PFSK-1 (cell line): ENCODE results near the gene ARHGAP5.

ENCODE experiments used
- FOXP2 ChIP-seq: optimal IDR thresholded peaks from 2 replicates; pipeline ENCODE3; 2011; ENCODE audit warnings: borderline replicate concordance, control low read depth, inconsistent platforms; ENCODE audit not compliant: insufficient read depth; ENCODE audit errors: extremely low read length, extremely low read depth
- POLR2AphosphoS5 ChIP-seq: IDR thresholded peaks from 2 replicates; pipeline ENCODE4 v1.6.1; 2012; ENCODE audit warnings: low read depth, mild to moderate bottlenecking, control low read depth, low read length, moderate library complexity
- REST ChIP-seq, 2 experiments: IDR thresholded peaks; 2 replicates each; pipeline versions ENCODE4 v1.6.1 to v1.8.0; 2011 to 2012; ENCODE audit warnings: low read depth in 2 of 2, low read length in 2 of 2, control low read depth in 1 of 2, inconsistent platforms in 1 of 2, mild to moderate bottlenecking in 1 of 2, moderate library complexity in 1 of 2; ENCODE audit not compliant: insufficient read depth in 1 of 2
- SIN3A ChIP-seq: IDR thresholded peaks from 2 replicates; pipeline ENCODE4 v1.6.1; 2012; ENCODE audit warnings: mild to moderate bottlenecking, low read length, moderate library complexity, borderline replicate concordance; ENCODE audit not compliant: insufficient read depth
- TAF1 ChIP-seq: IDR thresholded peaks from 2 replicates; pipeline ENCODE4 v1.6.1; 2012; ENCODE audit warnings: low read length, control low read depth, borderline replicate concordance; ENCODE audit not compliant: insufficient read depth

Gene ARHGAP5

GRCh38 chr14:32070282-32070681 lies 6.8 kb upstream of the ARHGAP5 start:
- no peak for TF ChIP-seq TAF1
- TF ChIP-seq SIN3A, result no peak

DNA sequence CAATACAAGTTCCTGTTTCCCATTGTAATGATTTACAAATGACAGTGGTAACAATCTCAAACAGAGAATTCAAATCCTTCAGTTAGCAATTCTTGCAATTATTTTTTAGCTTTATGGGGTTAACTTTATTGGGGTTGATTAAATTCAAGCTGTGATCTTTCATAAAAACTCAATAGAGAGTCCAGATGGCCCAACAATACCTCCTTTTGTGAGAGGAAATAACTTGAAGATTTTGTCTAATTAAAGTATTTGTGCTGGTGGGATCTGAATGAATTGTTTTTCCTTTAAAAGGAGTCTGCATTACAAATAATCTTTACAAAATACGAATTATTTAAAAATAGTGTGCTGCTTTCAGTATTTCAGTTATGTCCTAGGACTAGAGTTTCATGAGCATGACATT lies 4.4 kb upstream of the ARHGAP5 start:
- TF ChIP-seq TAF1 (no peak), POLR2AphosphoS5 (no peak), REST (IDR thresholded peaks at IDR 0.05; ENCODE audit: insufficient read depth in 1 of 2, low read depth in 2 of 2, low read length in 2 of 2) (no peak), FOXP2 (no peak), SIN3A (no peak)

GRCh38 chr14:32073537-32074189 lies 3.4 kb upstream of the ARHGAP5 start:
- TF ChIP-seq FOXP2, result no peak
- no peak for TF ChIP-seq REST (IDR thresholded peaks at IDR 0.05; ENCODE audit: insufficient read depth in 1 of 2, low read depth in 2 of 2, low read length in 2 of 2)
- TF ChIP-seq POLR2AphosphoS5, result no peak
- no peak for TF ChIP-seq SIN3A
- no peak for TF ChIP-seq TAF1

- TF ChIP-seq TAF1 (no peak), SIN3A (no peak), POLR2AphosphoS5 (no peak), FOXP2 (no peak), REST (IDR thresholded peaks at IDR 0.05; ENCODE audit: insufficient read depth in 1 of 2, low read depth in 2 of 2, low read length in 2 of 2) (no peak)
These were observed 2.1 kb upstream of the ARHGAP5 start for GRCh38 chr14:32074887-32075572.

GRCh38 chr14:32075672-32076277 lies 1.3 kb upstream of the ARHGAP5 start:
- no peak for TF ChIP-seq FOXP2
- no peak for TF ChIP-seq SIN3A
- no peak for TF ChIP-seq TAF1
- no peak for TF ChIP-seq POLR2AphosphoS5
- TF ChIP-seq REST (IDR thresholded peaks at IDR 0.05; ENCODE audit: insufficient read depth in 1 of 2, low read depth in 2 of 2, low read length in 2 of 2), result no peak
